ENCODE results near the gene ATG7.
"Not testable (repeated sequence)": the region's sequence is repeated elsewhere in the genome, so short reads cannot be mapped to it uniquely, and the experiment has no call there.

ATG7 gene

GRCh38 chr3:11568503-11569155 lies 296.4 kb downstream of the ATG7 start:
- DNase-seq (ENCODE audit: low spot score): no peak

- DNase-seq (ENCODE audit: low spot score): no peak
Measured at GRCh38 chr3:11569156-11569741, 297.1 kb downstream of the ATG7 start.

- no peak for DNase-seq (ENCODE audit: low spot score)
Measured at GRCh38 chr3:11570251-11570650, 298.1 kb downstream of the ATG7 start.

- DNase-seq (ENCODE audit: low spot score): no peak
Measured at GRCh38 chr3:11570789-11571495, 298.7 kb downstream of the ATG7 start.

- DNase-seq (ENCODE audit: low spot score): not testable (repeated sequence)
Measured at GRCh38 chr3:11572660-11573059, 300.5 kb downstream of the ATG7 start.

GRCh38 chr3:11574981-11575669 lies 302.9 kb downstream of the ATG7 start:
- no peak for DNase-seq (ENCODE audit: low spot score)

GRCh38 chr3:11575677-11576076 lies 303.5 kb downstream of the ATG7 start:
- no peak for DNase-seq (ENCODE audit: low spot score)

GRCh38 chr3:11576453-11576852 lies 304.3 kb downstream of the ATG7 start:
- DNase-seq (ENCODE audit: low spot score): no peak

- DNase-seq (ENCODE audit: low spot score): no peak
Measured at GRCh38 chr3:11578169-11578568, 306.0 kb downstream of the ATG7 start.

- no peak for DNase-seq (ENCODE audit: low spot score)
Measured at GRCh38 chr3:11580645-11581044, 308.4 kb downstream of the ATG7 start.

GRCh38 chr3:11581237-11582190 lies 309.3 kb downstream of the ATG7 start:
- DNase-seq (ENCODE audit: low spot score): no peak

GRCh38 chr3:11582191-11582968 lies 310.2 kb downstream of the ATG7 start:
- DNase-seq (ENCODE audit: low spot score): peak; percentile 69

GRCh38 chr3:11583235-11583634 lies 311.0 kb downstream of the ATG7 start:
- DNase-seq (ENCODE audit: low spot score): no peak

- no peak for DNase-seq (ENCODE audit: low spot score)
Measured at GRCh38 chr3:11583638-11584046, 311.4 kb downstream of the ATG7 start.

- no peak for DNase-seq (ENCODE audit: low spot score)
Measured at GRCh38 chr3:11584570-11584969, 312.4 kb downstream of the ATG7 start.

GRCh38 chr3:11587766-11588165 lies 315.6 kb downstream of the ATG7 start:
- no peak for DNase-seq (ENCODE audit: low spot score)

GRCh38 chr3:11588338-11588737 lies 316.1 kb downstream of the ATG7 start:
- no peak for DNase-seq (ENCODE audit: low spot score)

- no peak for DNase-seq (ENCODE audit: low spot score)
Measured at GRCh38 chr3:11588755-11589154, 316.6 kb downstream of the ATG7 start.

GRCh38 chr3:11589706-11590105 lies 317.5 kb downstream of the ATG7 start:
- no peak for DNase-seq (ENCODE audit: low spot score)

- DNase-seq (ENCODE audit: low spot score): no peak
Measured at GRCh38 chr3:11591002-11591355, 318.8 kb downstream of the ATG7 start.

All from iPS-NIHi11 (cell line).